SW 1271 (cell line): ENCODE data around the gene CAPNS1.
"Not testable (repeated sequence)": the region's sequence is repeated elsewhere in the genome, so short reads cannot be mapped to it uniquely, and the experiment has no call there.

Source experiments
- DNase-seq, 2 experiments: peaks; one replicate each; lab custom pipeline; 2025; lab: John Stamatoyannopoulos, UW

The CAPNS1 gene

DNA sequence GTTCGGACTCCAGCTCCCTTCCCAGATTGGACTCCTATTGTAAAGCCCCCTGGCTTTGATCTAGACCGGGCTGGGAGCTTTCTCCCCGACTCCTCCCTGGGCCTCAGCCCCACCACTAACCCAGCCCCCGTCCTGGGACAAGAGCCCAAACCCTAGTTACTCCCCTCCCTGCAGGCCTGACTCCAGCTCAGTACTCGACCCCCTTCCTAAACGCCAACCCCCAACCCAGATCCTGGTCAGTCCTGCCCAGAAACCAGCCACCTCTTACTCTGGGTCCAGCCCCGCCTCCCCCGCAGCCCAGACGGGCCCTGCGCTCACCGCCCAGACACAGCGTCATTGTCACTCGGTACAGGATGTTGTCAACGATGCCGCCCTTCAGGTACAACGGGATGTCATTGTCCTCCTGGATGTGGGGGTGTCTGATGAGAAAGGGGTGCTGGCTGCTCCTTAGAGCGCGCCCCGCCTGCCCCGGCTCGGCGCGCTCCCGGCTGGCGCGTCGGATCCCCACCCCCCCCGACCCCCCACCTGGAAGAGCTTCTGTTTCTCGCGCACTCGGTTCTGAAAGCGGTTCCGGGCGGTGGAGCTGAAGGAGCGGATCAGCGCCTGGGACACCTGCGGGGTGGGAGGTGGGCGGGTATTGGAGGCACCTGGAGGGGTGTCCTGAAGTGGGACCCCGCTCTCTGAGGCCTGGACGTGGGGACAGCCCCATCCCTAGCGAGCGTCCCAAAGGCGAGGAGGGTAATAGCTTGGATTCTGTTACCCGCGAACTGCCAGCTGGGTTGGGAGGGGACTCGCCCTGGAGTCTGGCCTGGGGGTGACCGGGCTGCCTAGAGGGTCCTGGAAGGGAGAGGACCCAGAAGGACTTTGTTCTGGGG, 11.5 kb downstream of the CAPNS1 start:
- no peak for DNase-seq

DNA sequence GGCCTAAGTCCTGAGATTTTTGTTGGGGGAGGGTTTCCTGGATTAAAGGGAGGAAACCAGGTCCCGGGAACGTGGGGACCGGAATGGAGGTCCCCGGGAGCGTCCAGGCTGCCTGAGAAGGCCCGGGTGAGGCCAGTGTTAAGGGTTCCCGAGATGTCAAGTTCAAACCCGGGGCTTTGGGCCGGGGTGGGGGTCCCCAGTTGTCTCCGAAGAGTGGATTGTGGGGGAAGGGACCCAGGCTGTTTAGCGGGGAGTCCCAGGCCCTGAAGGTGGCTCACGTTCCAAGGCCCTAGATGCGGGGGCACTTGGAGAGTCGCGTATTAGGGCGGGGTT, 12.1 kb downstream of the CAPNS1 start:
- no peak for DNase-seq

DNA sequence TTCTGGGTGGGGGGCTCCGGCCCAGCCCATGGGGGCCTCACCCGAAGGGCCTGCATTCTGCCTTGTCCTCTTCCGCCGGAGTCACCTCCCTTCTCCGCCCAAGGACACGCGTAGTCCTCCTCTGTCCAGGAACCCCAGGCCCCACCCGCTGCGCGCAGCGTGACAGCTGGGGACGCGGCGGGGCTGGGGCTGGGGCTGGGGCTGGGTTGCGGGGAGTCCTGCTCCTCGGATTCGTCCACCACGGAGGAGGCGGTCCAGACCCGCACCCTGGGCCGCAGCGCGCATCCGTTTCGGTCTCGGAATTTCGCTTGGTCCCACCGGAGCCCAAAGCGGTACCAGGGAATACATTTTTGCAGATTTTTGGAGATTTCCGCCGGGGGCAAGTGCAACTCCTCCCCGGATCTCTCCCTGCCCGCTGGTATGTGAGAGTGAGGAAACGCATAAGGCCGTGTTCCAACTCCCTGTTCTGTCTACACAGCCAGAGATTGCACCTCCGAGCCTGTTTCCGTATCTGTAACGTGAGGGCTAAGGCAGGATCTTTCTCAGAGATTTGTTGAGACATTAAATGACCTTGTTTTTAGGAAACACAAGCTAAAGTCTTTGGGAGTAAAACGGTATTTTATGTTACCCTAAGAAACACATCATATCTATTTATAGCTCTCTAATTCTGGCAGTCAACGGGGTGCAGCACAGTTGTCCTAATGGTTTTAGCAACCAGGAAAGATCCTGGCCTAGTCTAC, 12.7 kb downstream of the CAPNS1 start, which contains the start of gene COX7A1:
TSS of gene COX7A1 (minus strand) at position 96 of the 740 bp plus-strand sequence. CDS start at position 56, 40 bp downstream.
- no peak for DNase-seq

DNA sequence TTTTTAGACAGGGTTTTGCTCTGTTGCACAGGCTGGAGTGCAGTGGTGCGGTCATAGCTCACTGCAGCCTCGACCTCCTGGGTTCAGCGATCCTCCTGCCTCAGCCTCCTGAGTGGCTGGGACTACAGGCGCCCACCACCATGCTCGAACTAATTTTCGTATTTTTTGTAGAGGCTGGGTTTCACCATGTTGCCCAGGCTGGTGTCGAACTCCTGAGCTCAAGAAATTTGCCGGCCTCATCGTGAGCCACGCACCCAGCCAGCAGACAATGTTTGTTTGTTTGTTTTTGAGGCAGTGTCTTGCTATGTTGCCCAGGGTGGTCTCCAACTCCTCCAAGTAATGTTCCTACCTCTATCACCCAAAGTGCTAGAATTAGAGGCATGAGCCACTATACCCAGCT, 13.3 kb downstream of the CAPNS1 start:
- no peak for DNase-seq

DNA sequence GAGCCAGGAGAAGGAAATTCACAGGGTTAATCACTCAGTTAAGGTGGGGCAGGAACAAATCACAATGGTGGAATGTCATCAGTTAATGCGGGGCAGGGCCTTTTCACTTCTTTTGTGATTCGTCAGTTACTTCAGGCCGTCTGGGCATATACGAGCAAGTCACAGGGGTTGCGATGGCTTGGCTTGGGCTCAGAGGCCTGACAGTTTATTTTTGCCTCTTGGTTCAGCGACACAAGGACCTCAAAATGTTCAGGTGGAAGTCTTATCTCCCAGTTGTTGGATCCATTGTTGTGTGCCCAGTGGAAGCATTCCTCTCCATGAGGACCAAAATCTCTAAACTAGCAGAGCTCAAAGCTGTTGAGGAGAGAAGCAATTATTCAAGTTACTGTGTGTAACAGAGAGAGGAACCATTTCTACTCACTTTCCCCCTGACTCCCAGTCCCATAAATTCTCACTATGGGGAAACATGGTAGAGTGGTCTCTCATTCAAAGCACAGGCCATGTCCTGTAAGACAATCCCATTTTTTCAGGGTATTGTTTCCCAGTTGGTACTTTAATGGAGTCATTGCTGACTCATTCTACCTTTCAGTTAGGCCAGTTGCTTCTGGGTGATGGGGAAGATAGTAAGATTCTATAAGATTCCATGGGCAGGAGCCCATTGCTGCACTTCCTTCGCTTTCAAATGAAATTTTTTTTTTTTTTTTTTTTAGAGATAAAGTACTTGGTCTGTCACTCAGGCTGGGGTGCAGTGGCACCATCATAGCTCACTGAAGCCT, 21.1 kb downstream of the CAPNS1 start:
- no peak for DNase-seq

DNA sequence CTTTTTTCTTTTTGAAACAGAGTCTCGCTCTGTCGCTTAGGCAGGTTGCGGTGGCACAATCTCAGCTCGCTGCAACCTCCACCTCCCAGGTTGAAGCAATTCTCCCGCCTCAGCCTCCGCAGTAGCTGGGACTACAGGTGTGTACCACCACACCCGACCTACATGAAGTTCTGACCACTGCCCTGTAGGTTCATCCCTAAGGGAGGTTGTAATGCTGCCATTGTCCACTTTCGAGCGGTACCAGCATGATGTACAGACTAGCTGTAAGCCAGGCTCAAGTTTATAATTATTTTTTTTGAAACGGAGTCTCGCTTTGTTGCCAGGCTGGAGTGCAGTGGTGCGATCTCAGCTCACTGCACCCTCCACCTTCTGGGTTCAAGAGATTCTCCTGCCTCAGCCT, 23.9 kb downstream of the CAPNS1 start:
- DNase-seq: no peak

DNA sequence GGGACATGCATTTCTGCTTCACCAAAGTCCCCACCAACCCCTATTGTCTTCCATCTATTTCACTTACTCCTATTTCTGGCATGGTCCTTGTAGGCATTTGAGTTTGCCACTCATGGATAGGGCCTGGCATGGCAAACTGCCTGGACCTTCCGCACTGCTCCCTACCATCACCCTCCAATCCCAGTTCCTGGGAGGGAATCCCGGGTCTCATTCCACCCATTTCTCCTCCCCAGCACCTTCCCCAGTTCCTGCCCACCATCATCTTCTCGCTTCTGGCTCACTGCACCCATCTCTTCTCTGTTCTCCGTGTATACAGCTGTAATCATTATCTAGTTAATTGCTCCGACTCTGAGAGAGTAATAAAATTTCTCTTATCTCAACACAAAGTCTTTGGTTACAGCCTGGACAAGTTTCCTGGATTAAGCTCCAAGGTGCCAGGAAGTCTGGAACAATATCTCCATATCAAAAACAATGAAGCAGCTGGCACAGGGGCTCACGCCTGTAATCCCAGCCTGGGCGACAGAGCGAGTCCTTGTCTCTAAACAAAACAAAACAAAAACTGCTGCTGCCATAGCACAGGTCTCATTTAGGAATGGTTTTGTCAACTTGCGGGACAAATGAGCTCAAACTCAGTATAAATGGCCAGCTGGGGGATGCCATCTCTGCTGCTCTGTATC, 29.4 kb downstream of the CAPNS1 start:
- DNase-seq: no peak

DNA sequence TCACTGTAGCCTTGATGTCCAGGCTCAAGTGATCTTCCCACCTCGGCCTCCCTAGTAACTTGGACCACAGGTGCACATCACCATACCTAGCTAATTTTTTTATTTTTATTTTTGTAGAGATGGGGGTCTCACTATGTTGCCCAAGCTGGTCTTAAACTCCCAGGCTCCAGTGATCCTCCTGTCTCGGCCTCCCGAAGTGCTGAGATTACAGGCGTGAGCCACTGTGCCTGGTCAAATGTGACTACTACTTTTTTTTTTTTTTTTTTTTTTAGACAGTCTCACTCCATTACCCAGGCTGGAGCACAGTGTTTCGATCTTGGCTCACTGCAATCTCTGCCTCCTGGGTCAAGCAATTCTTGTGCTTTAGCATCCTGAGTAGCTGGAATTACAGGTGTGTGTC, 33.0 kb downstream of the CAPNS1 start:
- no peak for DNase-seq

DNA sequence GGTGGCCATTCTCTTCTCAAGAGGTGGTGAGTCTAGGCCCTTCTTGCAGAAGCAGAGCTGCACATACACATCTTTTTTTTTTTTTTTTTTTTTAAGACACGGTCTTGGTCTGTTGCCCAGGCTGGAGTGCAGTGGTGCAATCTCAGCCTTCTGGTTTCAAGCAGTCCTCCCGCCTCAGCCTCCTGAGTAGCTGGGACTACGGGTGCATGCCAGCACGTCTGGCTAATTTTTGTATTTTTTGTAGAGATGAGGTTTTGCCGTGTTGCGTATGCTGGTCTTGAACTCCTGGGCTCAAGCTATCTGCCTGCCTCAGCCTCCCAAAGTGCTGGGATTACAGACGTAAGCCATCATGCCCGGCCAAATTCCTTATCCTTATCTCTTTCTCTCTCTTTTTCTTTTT, 34.0 kb downstream of the CAPNS1 start:
- DNase-seq: not testable (repeated sequence)

DNA sequence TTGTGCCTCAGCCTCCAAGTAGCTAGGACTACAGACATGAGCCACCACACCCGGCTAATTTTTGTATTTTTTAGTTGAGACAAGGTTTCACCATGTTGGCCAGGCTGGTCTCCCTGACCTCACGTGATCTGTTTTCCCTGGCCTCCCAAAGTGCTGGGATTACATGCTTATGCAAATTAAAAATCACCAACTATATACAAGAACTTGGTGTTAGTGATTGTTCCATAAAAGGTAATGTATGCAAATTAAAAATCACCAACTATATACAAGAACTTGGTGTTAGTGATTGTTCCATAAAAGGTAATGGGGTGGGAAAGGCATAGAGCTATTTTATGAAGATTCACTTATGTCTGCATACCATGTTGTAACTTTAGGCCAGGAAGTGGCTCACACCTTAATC, 39.2 kb downstream of the CAPNS1 start:
- not testable (repeated sequence) for DNase-seq

DNA sequence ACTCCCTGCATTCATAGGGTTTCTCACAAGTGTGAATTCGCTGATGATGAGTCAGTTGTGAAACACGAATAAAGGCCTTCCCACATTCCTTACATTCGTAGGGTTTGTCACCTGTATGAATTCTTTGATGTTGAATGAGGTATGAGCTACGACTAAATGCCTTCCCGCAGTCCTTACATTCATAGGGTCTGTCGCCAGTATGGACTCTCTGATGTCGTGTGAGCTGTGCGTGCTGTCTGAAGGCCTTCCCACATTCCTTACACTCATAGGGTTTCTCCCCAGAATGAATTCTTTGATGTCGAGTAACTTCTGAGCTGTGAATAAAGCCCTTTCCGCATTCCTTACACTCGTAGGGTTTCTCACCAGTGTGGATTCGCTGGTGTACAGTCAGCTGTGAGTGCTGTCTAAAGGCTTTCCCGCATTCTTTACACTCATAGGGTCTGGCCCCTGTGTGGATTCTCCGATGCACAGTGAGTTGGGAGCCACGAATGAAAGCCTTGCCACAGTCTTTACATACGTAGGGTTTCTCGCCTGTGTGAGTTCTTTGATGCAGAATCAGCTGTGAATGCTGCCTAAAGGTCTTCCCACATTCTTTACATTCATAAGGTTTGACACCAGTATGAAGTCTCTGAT, 42.9 kb downstream of the CAPNS1 start:
- no peak for DNase-seq

DNA sequence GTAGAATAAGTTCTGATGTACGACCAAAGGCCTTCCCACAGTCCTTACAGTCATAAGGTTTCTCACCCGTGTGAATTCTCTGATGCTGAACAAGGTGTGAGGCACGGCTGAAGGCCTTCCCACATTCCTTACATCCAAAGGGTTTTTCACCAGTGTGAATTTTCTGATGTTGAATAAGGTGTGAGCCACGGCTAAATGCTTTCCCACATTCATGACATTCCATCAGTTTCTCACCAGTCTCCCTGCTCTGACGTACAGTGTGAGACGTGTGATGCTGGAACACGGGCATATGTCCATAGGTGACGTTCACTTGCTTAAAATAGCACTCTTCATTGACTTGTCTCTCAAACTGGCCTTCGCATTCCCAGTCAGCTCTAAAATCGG, 43.4 kb downstream of the CAPNS1 start:
- DNase-seq: no peak

DNA sequence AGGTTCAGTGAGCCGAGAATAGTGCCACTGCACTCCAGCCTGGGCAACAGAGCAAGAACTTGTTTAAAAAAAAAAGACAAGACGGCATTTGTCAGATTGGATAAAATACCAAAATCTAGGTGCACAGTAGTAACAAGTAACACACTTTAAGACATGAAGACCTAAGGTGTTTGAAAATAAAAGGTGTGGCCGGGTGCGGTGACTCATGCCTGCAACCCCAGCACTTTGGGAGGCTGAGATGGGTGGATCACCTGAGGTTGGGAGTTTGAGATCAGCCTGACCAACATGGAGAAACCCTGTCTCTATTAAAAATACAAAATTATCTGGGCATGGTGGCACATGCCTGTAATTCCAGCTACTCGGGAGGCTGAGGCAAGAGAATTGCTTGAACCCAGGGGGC, 46.9 kb downstream of the CAPNS1 start:
- not testable (repeated sequence) for DNase-seq

DNA sequence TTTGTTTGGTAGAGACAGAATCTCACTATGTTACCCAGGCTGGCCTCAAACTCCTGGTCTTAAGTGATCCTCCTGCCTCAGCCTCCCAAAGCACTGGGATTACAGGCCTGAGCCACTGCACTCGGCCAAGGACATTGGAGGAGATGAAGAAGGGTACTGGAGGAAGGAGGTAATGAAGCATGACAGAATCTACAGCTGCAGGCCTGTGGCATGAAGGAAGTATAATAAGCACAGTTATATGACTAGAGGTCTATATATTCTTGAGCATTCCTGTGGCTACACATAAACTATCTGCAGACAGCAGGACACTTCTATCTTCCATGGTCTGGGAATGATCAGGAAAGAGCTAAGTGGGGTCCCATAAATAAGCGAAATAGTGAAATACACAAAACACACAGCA, 56.4 kb downstream of the CAPNS1 start:
- no peak for DNase-seq

DNA sequence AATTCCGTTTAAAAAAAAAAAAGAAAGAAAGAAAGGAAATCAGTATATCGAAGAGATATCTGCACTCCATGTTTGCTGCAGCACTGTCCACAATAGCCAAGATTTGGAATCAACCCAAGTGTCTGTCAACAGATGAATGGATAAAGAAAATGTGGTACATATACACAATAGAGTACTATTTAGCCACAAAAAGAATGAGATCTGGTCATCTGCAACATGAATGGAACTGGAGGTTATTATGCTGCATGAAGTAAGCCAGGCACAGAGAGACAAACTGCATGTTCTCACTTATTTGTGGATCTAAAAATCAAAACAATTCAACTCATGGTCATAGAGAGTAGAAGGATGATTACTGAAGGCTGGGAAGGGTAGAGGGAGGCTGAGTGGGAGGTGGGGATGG, 58.3 kb downstream of the CAPNS1 start:
- DNase-seq: no peak
